B cell (primary cell): Measurements from ENCODE around the gene DAD1.

Source experiments
- CTCF ChIP-seq: fragments of 200-600 bp; IDR thresholded peaks from one replicate; pipeline ENCODE4 v1.8.0; 2022; ENCODE audit warnings: antibody characterized with exemption, mild to moderate bottlenecking
- EZH2 ChIP-seq: IDR thresholded peaks from 2 replicates; pipeline ENCODE4 v1.6.1; 2012; ENCODE audit warnings: borderline replicate concordance, low read depth, mild to moderate bottlenecking, moderate library complexity, low read length; ENCODE audit not compliant: insufficient read depth, poor library complexity, severe bottlenecking

- TF ChIP-seq CTCF (no peak), EZH2 (no peak)
These were observed 64.8 kb downstream of the DAD1 start for GRCh38 chr14:22524115-22524783.
